Stimulated activated CD4-positive, alpha-beta T cell treated with anti-CD3 and anti-CD28 coated beads, Interleukin-4, amount 100 ng/mL, for 4 hours (primary cell): Measurements from ENCODE around the gene FSHB.
"Not testable (repeated sequence)": the region's sequence is repeated elsewhere in the genome, so short reads cannot be mapped to it uniquely, and the experiment has no call there.

ENCODE experiments used
- DNase-seq, 2 experiments: peaks; one replicate each; pipeline ENCODE4 v3.0.0-alpha.2; 2020

The FSHB gene

GRCh38 chr11:30230714-30231113, at the start of gene FSHB:
FSHB (plus strand) TSS chr11:30231014; CDS start chr11:30231903, 889 bp downstream.
- DNase-seq = no peak

GRCh38 chr11:30186748-30187147, 44.1 kb upstream of the FSHB start:
- no peak for DNase-seq

GRCh38 chr11:30192620-30193019, 38.2 kb upstream of the FSHB start:
- no peak for DNase-seq

GRCh38 chr11:30196400-30197206, 34.2 kb upstream of the FSHB start:
- peak; percentile 4 to 25 for DNase-seq

- DNase-seq = no peak
Observed at GRCh38 chr11:30197869-30198268, 32.9 kb upstream of the FSHB start.

- DNase-seq = not testable (repeated sequence)
Observed at GRCh38 chr11:30202989-30203388, 27.8 kb upstream of the FSHB start.

GRCh38 chr11:30203850-30204249, 27.0 kb upstream of the FSHB start:
- no peak for DNase-seq

GRCh38 chr11:30206249-30206996, 24.4 kb upstream of the FSHB start:
- DNase-seq = no peak

- DNase-seq = no peak
Observed at GRCh38 chr11:30210357-30210756, 20.5 kb upstream of the FSHB start.

GRCh38 chr11:30216534-30216933, 14.3 kb upstream of the FSHB start:
- no peak for DNase-seq

- no peak for DNase-seq
Observed at GRCh38 chr11:30218278-30218677, 12.5 kb upstream of the FSHB start.

GRCh38 chr11:30225642-30226041, 5.2 kb upstream of the FSHB start:
- no peak for DNase-seq

- DNase-seq = no peak
Observed at GRCh38 chr11:30228323-30228884, 2.4 kb upstream of the FSHB start.

GRCh38 chr11:30239025-30239424, 8.2 kb downstream of the FSHB start:
- DNase-seq = no peak

GRCh38 chr11:30244265-30244664, 13.5 kb downstream of the FSHB start:
- DNase-seq = no peak

- no peak for DNase-seq
Observed at GRCh38 chr11:30245621-30246020, 14.8 kb downstream of the FSHB start.

- DNase-seq = no peak
Observed at GRCh38 chr11:30254307-30255298, 23.8 kb downstream of the FSHB start.

- no peak for DNase-seq
Observed at GRCh38 chr11:30255637-30256036, 24.8 kb downstream of the FSHB start.

- DNase-seq = no peak
Observed at GRCh38 chr11:30257058-30257457, 26.2 kb downstream of the FSHB start.

- no peak for DNase-seq
Observed at GRCh38 chr11:30258679-30259078, 27.9 kb downstream of the FSHB start.

- DNase-seq = no peak
Observed at GRCh38 chr11:30260813-30261212, 30.0 kb downstream of the FSHB start.

- DNase-seq = no peak
Observed at GRCh38 chr11:30261821-30262220, 31.0 kb downstream of the FSHB start.

- not testable (repeated sequence) for DNase-seq
Observed at GRCh38 chr11:30268638-30269037, 37.8 kb downstream of the FSHB start.
